ENCODE results near the gene NUCB1. TPM values are rescaled to one million over a fixed set of nuclear protein-coding genes. Genes with fewer than 3 reads are reported as not detected.

NUCB1 gene
- total RNA-seq, 2 donors from 2014 or later: 432 to 441 TPM

DNA sequence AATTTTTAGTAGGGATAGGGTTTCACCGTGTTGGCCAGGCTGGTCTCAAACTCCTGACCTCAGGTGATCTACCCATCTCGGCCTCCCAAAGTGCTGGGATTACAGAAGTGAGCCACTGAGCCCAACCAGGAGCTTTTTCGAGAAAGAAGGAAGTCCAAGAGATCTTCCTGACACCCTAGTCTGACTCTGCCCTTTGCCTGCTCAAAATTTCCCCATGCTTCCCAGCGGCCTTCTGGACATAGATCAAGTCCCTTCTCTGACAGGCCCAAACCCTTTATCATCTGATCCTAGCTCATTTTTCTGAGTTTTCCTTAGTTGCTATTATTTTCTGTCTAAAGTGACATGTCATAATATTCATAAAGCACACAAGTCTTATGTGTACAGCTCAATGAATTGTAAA, 53.0 kb downstream of the NUCB1 start:
- H3K4me1 ChIP-seq (replicated peaks): no peaks in the 10 kb centered on the region
- TF ChIP-seq POLR2AphosphoS5 (IDR thresholded peaks at IDR 0.05): no peak
- TF ChIP-seq CTCF (IDR thresholded peaks at IDR 0.05): no peak
- TF ChIP-seq POLR2A (IDR thresholded peaks at IDR 0.05): no peak
- intact Hi-C loops (cut with DNase I): no loop called here
- H3K9me3 ChIP-seq: no peaks in the 10 kb centered on the region
- no peaks in the 10 kb centered on the region for H3K27me3 ChIP-seq (replicated peaks; ENCODE audit: insufficient read depth)
- WGBS: 86% methylated on average over 4 of the region's 4 CpGs
- H3K36me3 ChIP-seq: no peaks in the 10 kb centered on the region
- H3K4me3 ChIP-seq: no peak overlapping the region
- no peak overlapping the region for H3K27ac ChIP-seq
- DNase-seq (ENCODE audit: low spot score): no peak

- DNase-seq (ENCODE audit: low spot score): no peak
These were observed 54.0 kb downstream of the NUCB1 start for GRCh38 chr19:48953990-48954594.

GRCh38 chr19:48954595-48955307, 54.6 kb downstream of the NUCB1 start, which contains the start of gene BAX:
Gene BAX, plus strand, starts transcription at chr19:48954875. Its CDS starts 54 bp downstream, at chr19:48954929.
- H3K4me1 ChIP-seq (replicated peaks): no peaks in the 10 kb centered on the region
- WGBS: under 1% methylated on average over 45 of the region's 71 CpGs
- TF ChIP-seq POLR2AphosphoS5 (IDR thresholded peaks at IDR 0.05): peak; percentile 95
- peak in 2 of 4 experiments; percentile 33 to 38 for TF ChIP-seq CTCF (IDR thresholded peaks at IDR 0.05)
- TF ChIP-seq POLR2A (IDR thresholded peaks at IDR 0.05): peak; percentile 83
- H3K27me3 ChIP-seq (replicated peaks; ENCODE audit: insufficient read depth): no peaks in the 10 kb centered on the region
- H3K4me3 ChIP-seq: peak within 1 kb of the TSS; percentile 79 to 93
- intact Hi-C loops (cut with DNase I): no loop called here
- H3K27ac ChIP-seq: peak within 1 kb of the TSS; percentile 77 to 81
- DNase-seq (ENCODE audit: low spot score): peak; percentile 95
- H3K36me3 ChIP-seq: no peaks in the 10 kb centered on the region
- no peaks in the 10 kb centered on the region for H3K9me3 ChIP-seq

More at GRCh38 chr19:48953990-48954594, 54.0 kb downstream of the NUCB1 start:
- TF ChIP-seq CTCF (IDR thresholded peaks at IDR 0.05) (no peak), POLR2A (IDR thresholded peaks at IDR 0.05) (no peak), POLR2AphosphoS5 (IDR thresholded peaks at IDR 0.05) (no peak)
- H3K36me3 ChIP-seq: no peaks in the 10 kb centered on the region
- H3K27me3 ChIP-seq (replicated peaks; ENCODE audit: insufficient read depth): no peaks in the 10 kb centered on the region
- H3K4me3 ChIP-seq: peak overlapping the region; percentile 79 to 93
- H3K4me1 ChIP-seq (replicated peaks): no peaks in the 10 kb centered on the region
- 55% methylated on average over 11 of the region's 11 CpGs for WGBS
- H3K27ac ChIP-seq: peak overlapping the region; percentile 77 to 81
- H3K9me3 ChIP-seq: no peaks in the 10 kb centered on the region
- intact Hi-C loops (cut with DNase I): no loop called here

GRCh38 chr19:48955308-48955958, 55.3 kb downstream of the NUCB1 start:
- no peak for TF ChIP-seq POLR2AphosphoS5 (IDR thresholded peaks at IDR 0.05)
- no peak for TF ChIP-seq POLR2A (IDR thresholded peaks at IDR 0.05)
- no peak for TF ChIP-seq CTCF (IDR thresholded peaks at IDR 0.05)
- 47% methylated on average over 16 of the region's 16 CpGs for WGBS
- intact Hi-C loops (cut with DNase I): no loop called here

More at GRCh38 chr19:48955308-48955958, 55.3 kb downstream of the NUCB1 start:
- Histone ChIP-seq H3K4me1 (replicated peaks) (no peaks in the 10 kb centered on the region), H3K27ac (peak overlapping the region; percentile 77 to 81), H3K4me3 (peak overlapping the region; percentile 79 to 93), H3K9me3 (no peaks in the 10 kb centered on the region), H3K27me3 (replicated peaks; ENCODE audit: insufficient read depth) (no peaks in the 10 kb centered on the region), H3K36me3 (no peaks in the 10 kb centered on the region)
- no peak for DNase-seq (ENCODE audit: low spot score)
